EH (cell line): ENCODE data around the gene SYTL1.
A peak's percentile ranks its signal among the peaks of the same experiment; 100 is the strongest.

Experiments
- DNase-seq: peaks from one replicate; pipeline ENCODE4 v3.0.0-alpha.2; 2015; ENCODE audit warnings: low read depth

Gene SYTL1

DNA sequence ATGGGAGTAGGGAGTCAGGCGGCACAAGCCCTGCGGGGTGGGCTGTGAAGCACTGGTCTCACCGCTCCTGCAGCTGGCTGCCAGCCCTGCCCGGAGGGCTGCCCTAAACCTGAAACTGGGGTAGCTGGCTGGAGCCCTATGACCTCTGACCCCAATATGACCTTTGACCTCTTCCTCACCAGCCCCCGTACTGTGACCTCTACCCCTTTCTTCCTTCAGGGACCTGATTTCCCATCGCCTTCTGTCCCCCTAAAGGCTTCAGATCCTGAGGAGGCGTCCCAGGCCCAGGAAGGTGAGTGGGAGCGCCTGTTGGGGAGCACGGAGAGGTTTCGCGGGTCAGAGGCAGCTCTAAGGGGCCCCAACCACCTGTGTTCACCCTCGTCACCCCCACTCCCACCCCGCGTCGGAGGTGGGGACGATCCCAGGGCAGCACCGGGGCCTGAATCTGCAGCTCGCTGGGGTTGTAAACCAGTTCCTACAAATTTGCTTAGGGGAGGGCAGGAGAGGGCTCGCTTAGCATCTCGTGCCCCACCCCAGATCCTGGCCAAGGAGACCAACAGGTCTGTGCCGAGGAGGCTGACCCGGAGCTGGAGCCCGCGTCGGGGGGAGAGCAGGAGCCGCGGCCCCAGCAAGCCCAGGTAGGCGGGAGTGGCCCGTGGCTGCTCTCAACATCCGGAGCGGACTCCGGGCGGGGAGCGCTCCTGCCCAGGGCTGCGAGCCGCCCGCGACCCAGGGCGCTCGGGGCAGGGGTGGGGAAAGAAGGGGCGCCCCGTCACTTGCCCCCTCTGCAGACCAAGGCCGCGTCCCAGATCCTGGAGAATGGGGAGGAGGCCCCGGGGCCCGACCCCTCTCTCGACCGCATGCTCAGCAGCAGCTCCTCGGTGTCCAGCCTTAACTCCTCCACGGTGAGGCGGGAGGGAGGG, 7.3 kb downstream of the SYTL1 start:
- DNase-seq, result peak; percentile 40

DNA sequence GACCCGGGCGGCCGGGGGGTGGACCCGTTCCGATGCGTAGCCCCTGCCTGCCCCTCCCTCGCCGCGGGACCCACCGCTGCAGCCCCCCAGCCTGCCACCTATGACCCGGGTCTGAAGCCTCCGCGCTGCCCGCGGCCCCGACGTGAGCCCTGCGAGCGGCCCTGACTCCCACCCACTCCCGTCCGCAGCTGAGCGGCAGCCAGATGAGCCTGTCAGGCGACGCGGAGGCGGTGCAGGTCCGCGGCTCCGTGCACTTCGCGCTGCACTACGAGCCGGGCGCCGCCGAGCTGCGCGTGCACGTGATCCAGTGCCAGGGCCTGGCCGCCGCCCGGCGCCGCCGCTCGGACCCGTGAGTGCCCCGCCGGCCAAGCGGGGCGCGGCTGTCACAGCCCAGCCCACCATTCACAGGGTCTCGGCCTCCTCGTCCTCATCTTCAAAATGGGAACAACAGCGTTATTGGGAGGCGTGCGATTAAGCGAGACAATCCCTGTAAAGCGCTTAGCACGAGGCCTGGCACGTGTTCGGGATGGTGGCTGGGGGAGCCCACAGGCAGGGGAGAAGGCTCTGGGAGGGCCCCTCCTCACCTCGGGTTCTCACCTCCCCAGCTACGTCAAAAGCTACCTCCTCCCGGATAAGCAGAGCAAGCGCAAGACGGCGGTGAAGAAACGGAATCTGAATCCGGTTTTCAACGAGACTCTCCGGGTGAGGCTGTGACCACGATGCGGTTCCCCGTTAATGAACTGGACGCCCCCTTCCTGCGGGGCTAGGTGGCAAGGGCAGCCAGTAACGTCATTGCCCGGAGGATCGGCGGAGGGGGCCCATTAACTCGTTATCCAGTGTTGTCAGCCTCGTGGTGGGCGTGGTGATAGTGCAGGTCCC, 8.2 kb downstream of the SYTL1 start:
- DNase-seq, result peak; percentile 71

DNA sequence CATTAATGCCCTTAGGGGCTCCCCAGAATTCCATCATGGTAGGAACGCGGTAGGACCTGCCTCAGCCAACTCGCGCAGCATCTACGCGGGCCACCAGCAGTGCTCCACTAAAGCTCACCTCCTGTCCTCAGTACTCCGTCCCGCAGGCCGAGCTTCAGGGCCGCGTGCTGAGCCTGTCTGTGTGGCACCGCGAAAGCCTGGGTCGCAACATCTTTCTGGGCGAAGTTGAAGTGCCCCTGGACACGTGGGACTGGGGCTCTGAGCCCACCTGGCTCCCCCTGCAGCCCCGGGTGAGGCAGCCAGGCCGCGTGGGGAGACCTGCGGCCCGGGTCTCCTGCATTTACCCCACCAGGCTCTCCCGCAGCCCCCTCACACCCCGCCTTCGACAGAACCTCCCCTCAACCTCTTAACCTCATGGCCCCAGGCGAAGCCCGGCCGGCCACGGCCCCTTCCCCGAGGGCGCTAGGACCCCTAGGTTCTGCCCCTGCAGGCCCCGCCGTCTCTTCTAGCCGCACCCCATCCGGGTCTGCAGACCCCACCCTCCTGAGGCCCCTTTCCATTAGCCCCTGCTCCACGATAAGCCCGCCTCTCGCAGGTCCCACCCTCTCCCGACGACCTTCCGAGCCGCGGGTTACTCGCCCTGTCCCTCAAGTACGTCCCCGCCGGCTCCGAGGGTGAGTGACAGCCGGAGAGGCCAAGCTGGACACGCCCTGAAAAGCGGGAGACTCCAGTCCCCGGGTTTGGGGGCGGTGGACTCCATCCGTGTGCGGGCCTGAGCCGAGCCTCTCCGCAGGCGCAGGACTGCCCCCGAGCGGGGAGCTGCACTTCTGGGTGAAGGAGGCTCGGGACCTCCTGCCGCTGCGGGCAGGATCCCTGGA, 9.1 kb downstream of the SYTL1 start:
- DNase-seq, result no peak

DNA sequence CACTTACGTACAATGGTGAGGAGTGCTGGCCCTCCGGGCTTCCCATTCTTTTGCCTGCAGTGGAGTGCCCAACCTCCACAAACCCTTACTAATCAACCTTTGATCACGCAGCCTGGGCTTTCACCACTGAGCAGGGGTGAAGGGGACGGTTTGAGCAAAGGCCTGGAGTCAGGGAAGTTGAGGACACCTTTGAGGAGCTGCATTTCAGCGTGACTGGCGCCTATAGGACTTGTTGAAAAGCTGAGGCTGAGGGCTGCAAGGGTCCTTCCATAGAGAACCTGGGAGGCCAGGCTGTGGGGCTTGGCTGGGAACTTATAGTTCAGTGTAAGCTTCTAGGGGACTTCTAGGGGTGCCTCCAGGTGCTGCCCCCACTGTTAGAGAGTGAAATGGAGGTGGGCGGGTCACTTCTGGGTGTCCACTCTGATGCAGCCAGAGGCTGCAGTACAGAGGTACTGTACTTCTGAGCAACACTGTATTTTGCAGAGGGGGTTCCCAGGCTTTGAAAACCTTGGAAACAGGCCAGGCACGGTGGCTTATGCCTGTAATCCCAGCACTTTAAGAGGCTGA, 9.8 kb downstream of the SYTL1 start:
- no peak for DNase-seq

- DNase-seq, result no peak
These were observed 11.3 kb downstream of the SYTL1 start for GRCh38 chr1:27353166-27353565.

DNA sequence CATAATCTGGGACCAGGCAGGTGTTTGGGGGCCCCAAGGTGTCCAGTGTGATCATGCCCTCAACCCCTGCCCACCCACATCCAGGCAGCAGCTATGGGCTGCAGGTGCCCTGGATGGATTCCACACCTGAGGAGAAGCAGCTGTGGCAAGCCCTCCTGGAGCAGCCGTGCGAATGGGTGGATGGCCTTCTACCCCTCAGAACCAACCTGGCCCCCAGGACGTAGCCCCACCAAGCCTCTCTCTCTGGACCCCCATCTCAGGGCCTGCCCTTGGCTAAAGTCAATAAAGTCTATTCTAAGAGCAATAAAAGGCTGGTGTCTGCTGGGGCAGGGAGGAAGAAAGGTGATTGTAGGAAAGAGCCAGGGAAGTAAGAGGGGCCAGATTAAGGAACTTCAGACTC, 11.8 kb downstream of the SYTL1 start:
- no peak for DNase-seq

DNA sequence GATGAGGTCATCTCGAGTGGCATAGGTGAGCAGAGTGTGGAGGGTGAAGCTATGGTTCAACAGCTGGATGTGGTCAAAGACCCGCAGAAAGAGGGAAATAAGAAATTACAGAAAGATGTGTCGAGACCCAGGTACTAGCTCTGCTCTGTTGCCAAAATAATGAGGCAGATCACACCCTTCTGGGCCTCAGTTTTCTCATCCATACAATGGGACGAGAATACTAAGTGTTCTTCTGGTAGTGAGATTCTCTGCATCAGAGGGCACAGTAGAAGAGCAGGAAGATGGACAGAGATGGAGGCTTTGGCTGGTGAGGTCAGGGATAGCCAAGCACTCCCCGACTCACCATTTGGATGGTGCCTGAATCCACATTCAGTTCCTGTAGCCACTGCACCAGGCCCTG, 13.9 kb downstream of the SYTL1 start:
- DNase-seq, result no peak

GRCh38 chr1:27356277-27356618, 14.4 kb downstream of the SYTL1 start:
- no peak for DNase-seq

DNA sequence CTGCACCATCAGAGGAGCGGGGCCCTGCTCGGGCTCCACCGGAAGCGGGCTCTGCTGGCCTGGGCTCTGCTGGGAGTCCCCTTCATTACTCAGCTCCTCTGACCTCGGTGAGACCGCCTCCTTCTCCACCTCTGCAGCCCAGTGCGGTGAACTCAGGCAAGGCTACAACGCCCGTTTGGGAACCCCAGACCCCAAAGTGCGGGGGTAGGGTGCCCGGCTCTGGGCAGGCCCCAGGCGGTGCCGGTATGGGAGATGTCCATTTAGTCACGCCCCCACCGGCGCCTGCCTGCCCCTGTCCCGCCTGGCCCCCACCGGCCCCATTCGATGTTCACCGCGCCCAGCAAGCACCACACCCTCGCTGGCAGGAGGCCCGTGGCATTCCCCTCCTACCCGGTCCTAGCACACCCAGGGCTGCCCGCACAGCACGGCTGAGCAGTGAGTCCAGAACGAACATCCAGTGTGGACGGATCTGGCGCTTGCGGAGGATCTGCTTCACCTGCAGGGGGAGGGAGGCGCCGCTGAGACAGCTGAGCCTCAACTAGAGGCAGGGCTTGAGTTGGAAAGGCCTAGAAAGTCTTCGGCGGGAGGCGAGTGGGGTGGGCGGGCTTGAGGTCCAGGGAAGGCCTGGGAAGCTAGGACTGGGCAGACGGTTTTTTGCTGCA, 14.9 kb downstream of the SYTL1 start:
- no peak for DNase-seq

DNA sequence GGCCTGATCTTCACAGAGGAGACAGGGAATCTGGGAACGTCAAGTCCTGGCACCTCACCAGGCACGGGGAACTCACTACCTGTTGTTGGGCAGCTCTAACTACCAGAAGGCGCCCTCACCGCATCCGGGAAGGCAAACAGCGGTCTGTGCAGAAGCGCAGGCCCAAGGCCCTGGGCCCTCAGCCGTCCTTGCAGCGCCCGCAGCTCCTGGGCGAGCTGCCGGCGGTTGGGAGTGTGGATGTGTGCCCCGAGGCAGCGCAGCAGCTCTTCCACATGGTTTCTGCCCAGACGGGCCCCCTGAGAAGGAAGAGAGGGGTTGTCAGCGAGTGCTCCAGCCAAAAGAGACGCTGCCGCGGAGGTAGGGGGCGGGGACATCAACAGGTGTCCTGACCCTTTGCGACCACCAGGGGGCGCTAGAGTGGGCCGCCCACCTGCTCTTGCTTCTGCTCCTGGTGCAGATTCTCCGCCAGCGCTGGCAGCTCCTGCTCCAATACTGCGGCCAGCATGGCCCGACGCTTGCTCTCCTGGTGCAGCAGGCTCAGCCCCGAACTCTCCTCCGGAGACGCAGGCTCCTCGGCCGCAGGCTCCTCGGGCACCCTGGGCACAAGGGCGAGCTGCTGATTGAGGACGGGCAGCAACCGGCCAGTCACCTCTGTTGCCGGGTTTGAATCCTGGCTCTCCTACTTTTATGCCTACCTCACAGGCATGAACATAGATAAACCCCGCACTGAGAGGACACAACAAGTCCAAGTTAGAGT, 15.6 kb downstream of the SYTL1 start:
- peak; percentile 52 for DNase-seq

- no peak for DNase-seq
These were observed 16.5 kb downstream of the SYTL1 start for GRCh38 chr1:27358038-27358927.

- no peak for DNase-seq
These were observed 17.1 kb downstream of the SYTL1 start for GRCh38 chr1:27358928-27359313.

DNA sequence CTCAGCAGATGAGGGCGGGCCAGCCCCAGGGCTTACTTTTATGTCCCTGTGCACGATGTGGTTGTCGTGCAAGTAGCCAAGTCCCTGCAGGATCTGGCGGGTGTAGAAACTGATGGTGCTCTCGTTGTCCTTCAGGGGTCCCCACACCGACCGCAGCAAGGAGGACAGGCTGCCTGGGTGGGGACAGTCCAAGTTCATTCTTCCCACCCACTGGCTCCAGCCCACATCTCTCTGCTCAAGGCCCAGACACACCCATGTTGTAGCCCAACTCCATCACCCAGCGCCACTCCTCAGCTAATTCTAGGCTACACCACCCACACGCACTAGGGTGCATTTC, 18.0 kb downstream of the SYTL1 start:
- no peak for DNase-seq

DNA sequence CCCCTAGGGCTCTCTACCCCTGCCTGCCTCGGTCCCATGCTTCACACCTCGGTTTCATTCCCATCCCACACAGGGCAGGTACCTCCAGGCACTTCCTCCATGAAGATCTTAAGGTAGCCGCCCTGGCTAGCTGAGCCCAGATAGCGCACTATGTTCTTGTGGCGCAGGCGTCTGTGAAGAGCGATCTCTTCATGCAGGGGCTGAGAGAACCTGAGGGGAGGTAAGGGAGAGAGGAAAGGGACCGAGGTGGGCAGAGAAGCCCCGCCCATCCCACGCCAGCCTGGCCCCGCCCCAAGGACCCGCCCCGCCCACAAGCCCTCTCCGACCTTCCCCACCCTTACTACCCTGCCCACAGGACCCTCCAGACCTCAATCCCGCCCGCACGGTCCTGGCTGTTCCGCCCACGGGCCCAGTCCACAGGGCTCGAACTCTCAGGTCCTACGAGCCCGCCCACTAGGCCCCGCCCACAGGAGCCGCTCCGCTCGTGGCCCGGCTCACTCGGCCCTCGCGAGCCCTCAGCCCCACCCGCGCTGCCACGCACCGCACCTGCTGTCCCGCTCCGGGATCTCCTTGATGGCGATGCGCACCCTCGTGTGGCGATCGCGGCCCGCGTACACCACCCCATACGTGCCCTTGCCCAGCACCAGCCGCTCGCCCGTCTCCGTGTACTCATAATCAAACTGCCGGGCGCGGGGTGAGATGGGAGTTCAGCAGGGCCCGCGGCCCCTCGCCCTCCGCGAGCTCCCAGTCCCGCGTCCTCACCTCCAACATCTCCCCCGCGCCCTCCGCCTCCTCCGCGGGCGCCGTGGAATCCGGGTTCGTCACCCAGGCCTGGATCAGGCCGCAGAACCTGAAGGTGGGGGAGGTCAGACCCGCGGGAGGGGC, 18.6 kb downstream of the SYTL1 start:
- no peak for DNase-seq

DNA sequence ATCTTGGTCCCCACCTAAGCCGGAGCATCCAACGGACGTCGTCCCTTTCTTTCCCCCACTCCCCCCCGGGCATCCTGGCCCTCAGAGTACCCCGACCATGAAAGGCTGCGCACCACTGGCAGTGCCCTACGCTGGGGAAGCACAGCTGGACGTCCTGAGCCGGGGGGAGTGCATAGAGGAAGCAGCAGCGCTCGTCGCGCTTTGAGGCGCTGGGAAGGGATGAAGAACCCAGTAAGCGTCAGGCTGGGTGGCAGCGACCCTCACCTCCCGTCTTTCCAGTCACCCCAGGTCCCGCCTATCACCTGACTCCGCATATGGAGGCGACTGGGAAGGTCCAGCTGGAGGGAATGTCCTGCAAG, 19.2 kb downstream of the SYTL1 start:
- no peak for DNase-seq

DNA sequence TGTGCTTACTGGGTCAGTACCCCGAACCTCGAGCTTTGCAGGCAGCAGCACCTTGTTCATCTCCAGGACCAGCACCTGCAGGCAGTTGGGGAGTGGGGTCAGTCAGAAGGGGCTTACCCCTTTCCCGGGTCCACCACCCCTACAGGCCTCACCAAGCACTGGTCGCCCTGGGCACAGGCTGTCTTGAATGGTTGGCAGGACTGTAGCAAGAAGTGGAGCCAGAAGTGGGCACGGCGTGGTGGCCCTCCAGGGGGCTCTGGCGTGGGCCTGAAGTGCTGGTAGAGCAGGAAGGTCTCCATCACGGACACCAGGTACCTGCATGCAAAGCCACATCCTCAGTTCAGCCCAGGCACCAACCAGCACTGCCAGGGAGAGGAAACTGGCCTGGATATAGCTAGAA, 19.7 kb downstream of the SYTL1 start:
- DNase-seq, result no peak

DNA sequence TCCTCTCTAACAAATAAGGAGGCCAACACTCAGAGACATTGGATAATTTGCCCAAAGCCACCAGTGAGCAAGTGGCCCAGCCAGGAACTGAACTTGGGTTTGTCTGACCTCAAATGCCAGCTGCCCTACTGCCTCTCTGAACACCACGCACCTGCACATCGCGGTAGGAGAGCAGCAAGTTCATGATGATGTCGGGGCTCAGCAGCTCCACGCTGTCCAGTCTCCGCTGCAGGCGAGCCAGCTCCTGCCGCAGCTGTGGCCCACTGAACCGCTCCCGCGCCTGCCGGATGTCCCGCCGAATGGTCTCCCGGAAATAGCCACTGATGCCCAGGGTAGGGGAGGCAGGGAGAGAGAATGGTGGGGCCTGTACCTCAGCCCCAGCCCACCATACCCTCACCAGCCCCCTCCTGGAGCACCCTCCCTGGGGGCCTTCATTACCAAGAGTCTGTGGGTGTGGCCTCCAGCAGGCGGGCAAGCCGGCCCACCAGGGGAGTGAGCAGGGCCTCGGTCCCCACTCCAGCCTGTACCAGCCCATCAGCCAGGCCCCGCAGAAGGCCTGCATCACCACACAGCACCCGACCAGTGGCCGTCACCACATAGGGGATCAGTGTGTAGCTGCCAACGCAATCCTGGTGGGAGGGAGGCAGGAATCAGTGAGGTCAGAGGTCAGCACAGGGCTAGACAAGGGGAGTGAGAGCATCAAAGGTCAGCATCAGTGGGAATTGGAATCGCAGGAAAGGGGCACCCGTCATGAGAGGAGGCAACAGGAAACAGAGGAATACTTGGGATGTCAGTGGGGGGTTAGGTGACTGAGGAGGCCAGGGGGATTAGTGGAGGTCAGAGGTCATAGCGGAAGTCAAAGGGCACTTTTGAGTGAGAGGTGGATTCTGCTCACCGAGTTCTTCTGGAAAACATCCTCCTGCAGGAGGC, 22.2 kb downstream of the SYTL1 start:
- DNase-seq, result no peak
